Dedifferentiated amniotic fluid mesenchymal stem cell (primary cell): ENCODE measurements around the gene BIK.
"Not testable (repeated sequence)": the region's sequence is repeated elsewhere in the genome, so short reads cannot be mapped to it uniquely, and the experiment has no call there.

Experiments
- DNase-seq: peaks from one replicate; pipeline ENCODE4 v3.0.0-alpha.2; 2016; ENCODE audit errors: extremely low spot score

The BIK gene

DNA sequence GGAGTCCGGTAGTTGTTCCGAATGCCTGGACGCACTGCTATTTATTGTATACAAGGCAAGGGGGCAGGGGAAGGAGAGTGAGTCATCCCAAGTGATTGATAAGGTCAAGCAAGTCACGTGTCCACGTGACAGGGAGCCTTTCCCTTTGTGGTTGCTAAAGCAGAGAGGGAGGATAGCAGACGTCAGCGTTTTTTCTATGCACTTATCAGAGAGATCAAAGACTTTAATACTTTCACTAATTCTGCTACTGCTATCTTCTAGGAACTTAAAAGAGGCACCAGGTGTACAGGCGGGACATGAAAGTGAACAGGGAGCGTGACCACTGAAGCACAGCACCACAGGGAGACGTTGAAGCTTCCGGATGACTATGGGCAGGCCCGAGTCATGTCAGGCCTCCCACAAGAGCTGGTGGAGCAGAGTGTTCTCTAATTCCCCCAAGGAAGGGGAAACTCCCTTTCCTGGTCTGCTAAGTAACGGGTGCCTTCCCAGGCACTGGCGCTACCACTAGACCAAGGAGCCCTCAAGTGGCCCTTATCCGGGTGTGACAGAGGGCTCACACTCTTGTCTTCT lies 6.4 kb upstream of the BIK start:
- not testable (repeated sequence) for DNase-seq

DNA sequence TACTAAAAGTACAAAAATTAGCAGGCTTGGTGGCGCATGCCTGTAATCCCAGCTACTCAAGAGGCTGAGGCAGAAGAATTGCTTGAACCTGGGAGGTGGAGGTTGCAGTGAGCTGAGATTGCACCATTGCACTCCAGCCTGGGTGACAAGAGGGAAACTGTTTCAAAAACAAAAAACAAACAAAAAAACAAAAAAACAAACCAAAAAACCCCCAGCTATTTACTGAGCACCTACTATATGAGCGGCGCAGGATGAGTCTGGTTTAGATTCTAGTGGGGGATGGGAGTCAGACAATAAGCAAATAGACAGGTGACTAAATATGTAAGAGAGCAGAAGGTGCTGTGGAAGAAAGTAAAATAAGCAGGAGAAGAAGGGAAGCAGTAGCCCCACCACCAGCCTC lies 5.6 kb upstream of the BIK start:
- not testable (repeated sequence) for DNase-seq

DNA sequence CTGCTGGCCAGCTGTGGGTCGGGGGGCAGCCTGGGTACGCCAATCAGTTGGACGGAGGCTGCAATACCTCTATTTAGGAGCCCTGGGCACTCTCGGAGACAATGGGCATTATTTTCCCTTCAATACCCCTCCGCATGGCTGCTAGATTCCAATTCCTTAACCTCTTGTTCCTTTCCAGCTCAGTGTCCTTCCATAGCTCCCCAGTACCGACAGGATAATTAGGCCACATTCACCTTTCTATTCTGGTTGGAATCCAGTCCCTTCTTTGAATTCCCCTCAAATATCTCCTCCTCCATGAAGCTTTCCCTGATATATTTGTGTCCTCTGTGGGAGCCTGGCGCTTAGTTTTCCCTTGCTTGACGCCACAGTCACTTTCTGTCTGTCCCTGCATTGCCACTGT lies 4.2 kb upstream of the BIK start:
- no peak for DNase-seq

GRCh38 chr22:43109511-43109910 lies 1.0 kb upstream of the BIK start:
- DNase-seq: no peak

- DNase-seq: no peak
These were observed 568 bp upstream of the BIK start for GRCh38 chr22:43109921-43110443.

- no peak for DNase-seq
These were observed 525 bp downstream of the BIK start for GRCh38 chr22:43110927-43111623.

GRCh38 chr22:43113526-43114251 lies 3.1 kb downstream of the BIK start:
- DNase-seq: no peak

GRCh38 chr22:43114958-43115357 lies 4.4 kb downstream of the BIK start:
- no peak for DNase-seq

- no peak for DNase-seq
These were observed 6.4 kb downstream of the BIK start for GRCh38 chr22:43116932-43117331.

DNA sequence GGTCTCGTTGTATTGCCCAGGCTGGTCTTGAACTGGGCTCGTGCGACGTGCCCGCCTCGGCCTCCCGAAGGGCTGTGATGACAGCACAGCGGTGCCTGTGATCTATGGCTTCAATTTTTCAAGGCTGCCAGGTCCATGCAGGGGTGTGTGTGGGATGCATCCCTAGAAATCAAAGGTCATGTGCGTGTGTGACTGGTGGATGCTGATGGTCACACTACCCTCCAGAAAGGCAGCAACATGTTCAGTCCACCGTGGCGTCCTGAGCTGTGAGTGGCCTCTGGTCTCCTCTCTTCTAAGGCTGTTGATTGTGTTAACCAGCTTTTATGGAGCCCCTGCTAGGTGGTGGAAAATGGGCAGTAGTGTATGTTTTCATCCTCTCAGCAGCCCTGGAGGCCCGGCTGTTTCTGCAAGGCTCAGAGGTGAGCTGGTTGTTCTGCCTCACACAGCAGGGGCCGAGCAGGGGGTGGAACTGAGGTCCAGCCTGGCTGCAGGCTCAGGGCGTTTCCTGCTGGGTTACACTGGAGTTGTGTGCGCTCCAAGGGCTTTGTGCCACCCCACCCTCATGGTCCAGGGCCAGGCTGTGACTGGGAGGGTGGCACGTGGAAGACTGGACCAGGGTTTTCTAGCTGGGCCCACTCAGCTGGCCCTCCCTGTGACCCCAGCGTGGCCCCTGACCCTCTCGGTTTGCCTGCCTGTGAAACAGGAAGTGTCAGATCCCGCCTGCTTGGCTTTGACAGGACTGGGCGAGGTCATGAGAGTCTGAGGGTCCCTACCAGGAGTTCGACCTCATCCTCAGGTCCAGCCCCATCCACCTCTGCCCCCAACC lies 7.7 kb downstream of the BIK start:
- no peak for DNase-seq

GRCh38 chr22:43118953-43119458 lies 8.5 kb downstream of the BIK start:
- DNase-seq: no peak

- peak; percentile 33 for DNase-seq
These were observed 16.1 kb downstream of the BIK start for GRCh38 chr22:43126501-43127165.

- no peak for DNase-seq
These were observed 16.8 kb downstream of the BIK start for GRCh38 chr22:43127166-43127908.

- no peak for DNase-seq
These were observed 17.6 kb downstream of the BIK start for GRCh38 chr22:43128116-43128515.

- DNase-seq: no peak
These were observed 18.4 kb downstream of the BIK start for GRCh38 chr22:43128928-43129424.

DNA sequence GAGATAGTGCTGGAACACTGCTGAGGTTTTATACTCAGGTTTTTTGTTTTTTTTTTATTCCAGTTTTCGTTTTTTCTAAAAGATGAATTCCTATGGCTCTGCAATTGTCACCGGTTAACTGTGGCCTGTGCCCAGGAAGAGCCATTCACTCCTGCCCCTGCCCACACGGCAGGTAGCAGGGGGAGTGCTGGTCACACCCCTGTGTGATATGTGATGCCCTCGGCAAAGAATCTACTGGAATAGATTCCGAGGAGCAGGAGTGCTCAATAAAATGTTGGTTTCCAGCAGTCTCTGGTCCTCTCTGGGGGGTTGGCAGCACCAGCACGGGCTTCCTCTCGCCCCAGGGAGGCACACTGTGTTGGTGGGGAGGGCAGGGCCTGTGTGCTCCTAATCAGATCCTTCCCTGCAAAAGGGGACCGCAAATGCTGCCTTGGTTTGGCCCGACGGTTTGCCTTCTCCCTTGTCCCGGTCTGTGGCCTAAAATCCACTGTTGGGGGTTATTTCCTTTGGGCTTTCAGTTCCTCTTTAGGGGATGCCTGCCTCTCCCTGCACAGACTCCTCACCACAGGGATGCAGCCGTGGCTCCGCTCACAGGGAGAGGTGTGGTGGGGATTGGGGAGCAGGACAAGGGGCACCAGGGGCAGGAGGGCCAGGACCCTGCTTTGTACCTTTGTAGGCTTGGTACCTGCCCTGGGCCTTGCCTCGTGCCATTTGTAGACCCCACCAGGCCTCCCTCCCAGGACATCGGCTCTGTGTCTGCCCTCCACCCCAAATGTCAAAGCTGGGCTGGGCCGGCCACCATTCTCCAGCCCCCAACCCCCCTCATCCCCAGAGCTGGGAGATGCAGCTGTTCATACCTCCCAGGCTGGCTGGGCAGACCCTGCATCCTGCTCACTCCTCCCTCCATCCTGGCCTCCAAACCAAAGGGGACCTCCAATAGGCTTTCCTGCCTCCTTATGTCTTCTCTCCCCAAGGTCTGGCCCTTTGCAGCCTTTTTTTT lies 19.2 kb downstream of the BIK start:
- DNase-seq: no peak

DNA sequence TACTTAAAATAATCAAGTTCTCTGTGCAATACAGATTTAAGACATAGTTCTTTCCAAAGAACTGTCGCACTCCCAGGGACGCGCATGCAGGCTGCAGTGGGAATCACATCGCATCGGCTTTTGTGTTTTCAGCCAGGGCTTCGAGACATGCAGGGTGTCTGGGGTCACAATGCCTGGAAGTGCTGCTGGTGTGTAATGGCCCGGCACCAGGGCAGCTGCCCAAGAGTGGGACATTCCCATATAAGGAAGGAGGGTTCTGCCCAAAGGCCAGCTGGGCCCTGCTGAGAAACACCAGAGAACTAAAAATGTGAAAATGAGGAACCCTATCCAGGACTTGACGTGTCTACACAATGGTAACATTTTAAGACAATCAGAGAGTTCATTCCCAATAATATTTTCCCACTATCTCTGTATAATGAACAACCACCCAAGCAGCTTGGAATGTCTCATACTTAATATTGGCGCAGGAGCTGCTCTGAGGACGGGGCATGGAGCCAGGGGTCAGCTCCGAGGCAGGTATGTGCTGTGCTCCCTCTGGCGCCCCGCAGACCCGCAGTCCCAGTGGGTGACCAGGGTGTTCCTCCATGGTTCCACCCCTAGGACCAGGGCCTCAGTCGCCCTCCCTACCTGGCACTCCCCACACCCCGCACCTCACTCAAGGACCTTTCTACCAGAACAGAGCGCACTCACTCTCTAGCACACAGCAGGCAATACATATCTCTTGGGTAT lies 21.4 kb downstream of the BIK start:
- DNase-seq: no peak

DNA sequence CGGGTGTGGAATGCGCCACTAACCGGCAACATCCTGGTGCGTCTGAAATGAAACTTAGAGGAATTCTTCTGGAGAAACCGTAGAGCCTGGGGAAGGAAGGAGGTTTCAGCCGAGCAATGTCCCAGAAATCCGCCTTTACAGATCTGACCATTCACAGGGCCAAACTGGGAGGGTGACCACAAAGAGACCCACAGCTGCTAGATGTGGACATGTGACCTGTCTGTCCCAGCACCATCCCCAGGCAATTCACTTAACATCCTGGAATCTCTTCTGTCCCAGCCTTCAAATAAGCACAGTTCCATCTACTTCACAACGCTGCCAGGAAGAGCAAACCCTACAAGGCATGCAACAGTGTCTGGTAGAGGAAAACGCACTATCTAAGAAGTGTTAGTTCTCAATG lies 22.9 kb downstream of the BIK start:
- DNase-seq: no peak
